Vagina (tissue), 2 donors: ENCODE measurements around the gene LRRC74B.

ENCODE experiments used
- CTCF ChIP-seq, 3 experiments: fragments of 450-650 bp in 2 of 3; fragments of 200-600 bp in 1 of 3; sonication (generic) in 1 of 3; IDR thresholded peaks; one replicate each; pipeline ENCODE4 v1.5.1; 2017 to 2019; ENCODE audit warnings: antibody characterized with exemption in 3 of 3, mild to moderate bottlenecking in 2 of 3, moderate library complexity in 2 of 3
- POLR2A ChIP-seq, 2 donors: fragments of 450-650 bp; IDR thresholded peaks; one replicate each; pipeline ENCODE4 v1.6.1; 2017; ENCODE audit warnings: antibody characterized with exemption in 2 of 2, mild to moderate bottlenecking in 2 of 2, moderate library complexity in 2 of 2
- POLR2AphosphoS5 ChIP-seq, 2 donors: sonication (generic); formaldehyde crosslinking; IDR thresholded peaks; one replicate each; pipeline ENCODE4 v1.9.0; 2017; ENCODE audit warnings: antibody characterized with exemption in 2 of 2, mild to moderate bottlenecking in 2 of 2, low read depth in 1 of 2; ENCODE audit not compliant: insufficient read depth in 1 of 2

- TF ChIP-seq POLR2A (IDR thresholded peaks at IDR 0.05) (no peak), POLR2AphosphoS5 (IDR thresholded peaks at IDR 0.05; ENCODE audit: insufficient read depth in 1 of 2, low read depth in 1 of 2) (no peak), CTCF (IDR thresholded peaks at IDR 0.05) (no peak)
These were observed 27.3 kb downstream of the LRRC74B start for GRCh38 chr22:21073023-21073422.
